Uterus (tissue), 4 donors: ENCODE measurements around the gene ACSF2. TPM values are rescaled to one million over a fixed set of nuclear protein-coding genes. Genes with fewer than 3 reads are reported as not detected.

Experiments
- DNase-seq, 2 donors: peaks; one replicate each; pipeline ENCODE4 v3.0.0-alpha.2; 2019 to 2020
- H3K27ac ChIP-seq, 2 donors: fragments of 200-600 bp; sonication (generic); 1 replicate in 1 of 2; 2 replicates in 1 of 2; pipeline ENCODE4 v1.5.1; 2016 to 2018
- H3K27me3 ChIP-seq, 2 donors: fragments of 200-600 bp; sonication (generic); one replicate each; pipeline ENCODE4 v1.5.1; 2018 to 2019; ENCODE audit warnings: control low read depth in 1 of 2
- H3K36me3 ChIP-seq, 2 donors: fragments of 200-600 bp; sonication (generic); one replicate each; pipeline ENCODE4 v1.5.1; 2019; ENCODE audit warnings: control low read depth in 1 of 2
- H3K4me1 ChIP-seq, 2 donors: fragments of 200-600 bp; sonication (generic); one replicate each; pipeline ENCODE4 v1.5.1; 2018 to 2019; ENCODE audit warnings: control low read depth in 1 of 2
- H3K4me3 ChIP-seq, 2 donors: fragments of 200-600 bp; sonication (generic); 1 replicate in 1 of 2; 2 replicates in 1 of 2; pipeline ENCODE4 v1.5.1; 2018 to 2019; ENCODE audit warnings: mild to moderate bottlenecking in 1 of 2
- H3K9me3 ChIP-seq, 2 donors: fragments of 200-600 bp; sonication (generic); one replicate each; pipeline ENCODE4 v1.5.1; 2019; ENCODE audit warnings: control low read depth in 1 of 2
- POLR2A ChIP-seq, 2 donors: fragments of 450-650 bp; IDR thresholded peaks; one replicate each; pipeline ENCODE4 v1.6.1; 2016; ENCODE audit warnings: antibody characterized with exemption in 2 of 2, mild to moderate bottlenecking in 1 of 2, moderate library complexity in 1 of 2
- intact Hi-C: fragments of 100-400 bp; cut with DNase I; formaldehyde crosslinking; loops from one replicate; pipeline ENCODE4 v1.15.1; 2023; ENCODE audit warnings: low total_unique reads
- total RNA-seq, 4 donors: library from RNA; depleted of rRNA in 3 of 4; stranded (reverse); fragments of >200 nt in 3 of 4; gene quantifications; one replicate each; pipeline versions ENCODE4 v1.1.0 to v1.2.4, GENCODE V29; 2014 to 2023
- TF ChIP-seq, protein P1 (sequence below), 4 experiments: fragments of 200-600 bp in 2 of 4; fragments of 450-650 bp in 2 of 4; sonication (generic) in 2 of 4; IDR thresholded peaks; one replicate each; pipeline ENCODE4 v1.5.1; 2016 to 2019; ENCODE audit warnings: antibody characterized with exemption in 4 of 4, mild to moderate bottlenecking in 2 of 4, moderate library complexity in 1 of 4
- donor health status: DM: yes; HTN: yes; CAD: no.

ACSF2 gene
- total RNA-seq, 4 donors from 2014 or later, result 16.7 to 60.6 (median 45.7) TPM

DNA sequence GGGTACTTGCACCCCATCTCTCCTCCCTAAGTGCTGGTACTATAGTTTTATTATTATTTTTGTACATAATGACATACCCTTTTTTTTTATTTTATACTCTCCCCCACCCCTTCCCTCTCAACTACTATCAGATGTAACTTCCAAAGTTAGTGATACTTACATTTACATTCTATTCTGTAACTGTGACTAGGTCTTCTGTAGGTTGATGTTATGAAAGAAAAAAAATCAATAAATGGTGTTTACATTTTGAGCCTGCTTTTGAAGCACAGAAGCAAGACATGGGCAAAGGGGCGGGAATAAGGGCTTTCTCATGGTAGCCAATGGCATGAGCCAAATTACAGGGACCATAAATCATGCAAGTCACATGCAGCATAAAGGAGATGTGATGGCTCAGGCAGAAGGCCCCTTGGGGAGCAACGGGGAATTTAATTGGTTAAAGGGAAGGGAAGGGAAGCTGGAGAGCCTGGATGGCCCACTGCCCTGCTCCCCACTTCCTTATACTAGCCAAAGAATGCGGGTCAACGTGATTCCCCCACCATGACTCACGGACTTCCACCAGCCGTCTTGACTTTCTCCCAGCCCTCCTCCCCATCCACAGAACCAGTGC is 2.4 kb upstream of the ACSF2 start:
- peak; percentile 26 to 40 for DNase-seq
- TF ChIP-seq, protein P1, sequence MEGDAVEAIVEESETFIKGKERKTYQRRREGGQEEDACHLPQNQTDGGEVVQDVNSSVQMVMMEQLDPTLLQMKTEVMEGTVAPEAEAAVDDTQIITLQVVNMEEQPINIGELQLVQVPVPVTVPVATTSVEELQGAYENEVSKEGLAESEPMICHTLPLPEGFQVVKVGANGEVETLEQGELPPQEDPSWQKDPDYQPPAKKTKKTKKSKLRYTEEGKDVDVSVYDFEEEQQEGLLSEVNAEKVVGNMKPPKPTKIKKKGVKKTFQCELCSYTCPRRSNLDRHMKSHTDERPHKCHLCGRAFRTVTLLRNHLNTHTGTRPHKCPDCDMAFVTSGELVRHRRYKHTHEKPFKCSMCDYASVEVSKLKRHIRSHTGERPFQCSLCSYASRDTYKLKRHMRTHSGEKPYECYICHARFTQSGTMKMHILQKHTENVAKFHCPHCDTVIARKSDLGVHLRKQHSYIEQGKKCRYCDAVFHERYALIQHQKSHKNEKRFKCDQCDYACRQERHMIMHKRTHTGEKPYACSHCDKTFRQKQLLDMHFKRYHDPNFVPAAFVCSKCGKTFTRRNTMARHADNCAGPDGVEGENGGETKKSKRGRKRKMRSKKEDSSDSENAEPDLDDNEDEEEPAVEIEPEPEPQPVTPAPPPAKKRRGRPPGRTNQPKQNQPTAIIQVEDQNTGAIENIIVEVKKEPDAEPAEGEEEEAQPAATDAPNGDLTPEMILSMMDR (IDR thresholded peaks at IDR 0.05), result no peak
- no peak for TF ChIP-seq POLR2A (IDR thresholded peaks at IDR 0.05)
- Histone ChIP-seq H3K9me3 (no peaks in the 10 kb centered on the region), H3K4me3 (no peak overlapping the region), H3K4me1 (peaks cover 0 to 3% of the 10 kb centered on the region in 2 donors), H3K36me3 (no peaks in the 10 kb centered on the region), H3K27me3 (no peaks in the 10 kb centered on the region), H3K27ac (peak overlapping the region in 1 of 2 donors; percentile 11)
- intact Hi-C loops, result no loop called here

DNA sequence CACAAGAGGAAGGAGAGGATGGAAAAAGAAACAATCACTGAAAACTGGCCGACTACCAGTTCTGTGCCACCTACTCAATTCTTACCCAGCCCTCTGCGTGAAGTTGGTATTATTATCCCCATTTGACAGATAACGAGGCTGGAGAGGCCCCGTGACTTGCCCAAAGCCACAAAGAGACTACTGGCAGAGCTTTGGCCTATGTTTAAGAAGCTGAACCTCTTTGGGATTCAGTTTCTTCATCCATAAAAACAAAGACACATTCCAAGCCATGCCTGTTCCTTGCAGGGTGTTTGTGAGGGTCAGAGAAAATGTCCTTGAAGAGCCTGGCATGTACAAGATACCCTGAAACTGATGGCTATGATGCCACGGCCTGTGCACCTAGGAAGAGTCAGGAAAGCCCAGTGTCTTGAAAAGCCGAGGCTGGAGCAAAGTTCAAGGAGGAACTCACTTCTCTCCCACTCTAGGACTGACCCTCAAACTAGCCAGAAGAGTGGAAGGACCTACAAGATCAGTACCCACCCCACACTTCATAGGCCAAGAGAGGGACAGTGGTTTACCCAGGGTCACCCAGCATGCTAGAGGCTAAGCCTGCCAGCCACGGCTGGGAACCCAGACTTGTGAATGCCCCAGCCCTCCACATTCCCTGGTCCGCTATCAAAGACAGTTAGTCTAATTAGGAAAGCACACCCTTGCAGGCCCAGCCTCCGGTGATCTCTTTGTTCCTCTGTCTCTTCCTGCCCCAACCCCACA is 1.6 kb upstream of the ACSF2 start:
- no peak for DNase-seq
- intact Hi-C loops, result no loop called here
- Histone ChIP-seq H3K9me3 (no peaks in the 10 kb centered on the region), H3K36me3 (no peaks in the 10 kb centered on the region), H3K27me3 (no peaks in the 10 kb centered on the region), H3K27ac (peak overlapping the region in 1 of 2 donors; percentile 86), H3K4me1 (peaks cover 0 to 4% of the 10 kb centered on the region in 2 donors), H3K4me3 (no peak overlapping the region)
- TF ChIP-seq, protein P1 (IDR thresholded peaks at IDR 0.05), result no peak
- no peak for TF ChIP-seq POLR2A (IDR thresholded peaks at IDR 0.05)

DNA sequence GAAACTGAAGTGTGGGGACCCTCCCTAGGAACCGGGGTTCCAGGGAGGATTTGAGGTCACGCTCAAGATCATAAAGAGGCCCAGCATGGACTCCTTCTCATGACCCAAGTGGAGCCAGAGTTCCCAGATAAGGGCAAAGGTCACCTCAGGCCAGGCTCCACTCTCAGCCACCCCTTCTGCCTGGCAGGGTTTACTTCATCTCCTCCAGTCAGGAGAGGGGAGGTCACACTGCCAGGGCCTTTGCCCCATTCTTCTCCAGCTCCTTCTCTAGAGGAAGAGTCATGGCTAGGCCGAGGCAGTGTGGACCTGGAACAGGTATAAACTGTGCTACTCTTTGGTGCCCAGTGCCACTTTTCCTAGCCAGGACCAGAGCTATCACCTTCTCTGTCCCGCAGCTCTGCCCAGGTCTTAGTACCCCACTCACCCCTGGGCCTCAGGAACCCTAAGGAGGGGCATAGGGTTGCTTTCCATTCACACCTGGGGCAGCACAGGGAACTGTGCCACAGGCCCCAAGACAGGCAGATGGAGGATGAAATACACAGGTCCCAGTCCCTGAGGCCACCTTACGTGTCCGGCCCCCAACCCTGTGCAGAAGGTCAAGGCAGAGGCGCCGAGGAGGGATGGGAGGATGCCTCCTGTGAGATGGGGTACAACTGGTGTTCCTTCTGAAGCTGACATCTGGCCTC is 879 bp upstream of the ACSF2 start:
- Histone ChIP-seq H3K27ac (peak overlapping the region; percentile 86), H3K4me1 (peaks cover 0 to 4% of the 10 kb centered on the region in 2 donors), H3K9me3 (no peaks in the 10 kb centered on the region), H3K4me3 (peak overlapping the region; percentile 68 to 80), H3K27me3 (no peaks in the 10 kb centered on the region), H3K36me3 (no peaks in the 10 kb centered on the region)
- intact Hi-C loops, result no loop called here
- DNase-seq, result peak in 1 of 2 donors; percentile 16
- TF ChIP-seq, protein P1 (IDR thresholded peaks at IDR 0.05), result no peak
- TF ChIP-seq POLR2A (IDR thresholded peaks at IDR 0.05), result no peak

DNA sequence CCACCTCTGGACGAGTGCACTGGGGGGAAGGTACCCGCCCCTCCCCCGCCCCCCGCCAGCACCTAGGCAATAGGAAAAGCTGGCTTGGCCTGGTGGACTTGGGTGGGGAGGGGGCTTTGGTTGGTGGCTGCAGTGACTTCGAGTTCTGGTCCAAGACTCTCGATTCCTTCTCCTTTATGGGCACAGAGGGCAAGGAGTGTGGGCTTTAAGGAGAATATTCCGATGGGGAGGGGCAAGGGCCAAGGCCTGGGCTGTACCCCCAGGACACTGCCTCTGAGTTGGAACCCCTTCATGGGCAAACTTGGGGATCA is 409 bp downstream of the ACSF2 start:
- peak overlapping the region; percentile 86 for H3K27ac ChIP-seq
- peaks cover 0 to 4% of the 10 kb centered on the region in 2 donors for H3K4me1 ChIP-seq
- H3K4me3 ChIP-seq, result peak overlapping the region; percentile 68 to 80
- no peaks in the 10 kb centered on the region for H3K36me3 ChIP-seq
- H3K27me3 ChIP-seq, result no peaks in the 10 kb centered on the region
- TF ChIP-seq, protein P1 (IDR thresholded peaks at IDR 0.05), result no peak
- no peak for TF ChIP-seq POLR2A (IDR thresholded peaks at IDR 0.05)
- no peak for DNase-seq
- no peaks in the 10 kb centered on the region for H3K9me3 ChIP-seq
- intact Hi-C loops, result no loop called here
